Adrenal gland (tissue), 12 donors: ENCODE data around the gene LMBRD1. TPM values are rescaled to one million over a fixed set of nuclear protein-coding genes. Genes with fewer than 3 reads are reported as not detected.
A peak's percentile ranks its signal among the peaks of the same experiment; 100 is the strongest.

Source experiments
- DNase-seq, 7 donors: peaks; one replicate each; pipeline ENCODE4 v3.0.0-alpha.2; 2019 to 2020
- H3K27ac ChIP-seq, 5 donors: fragments of 200-600 bp; sonication (generic) in 4 of 5; 1 replicate in 3 of 5; 2 replicates in 2 of 5; pipeline versions ENCODE4 v1.5.1 to v1.8.0; 2016 to 2020; ENCODE audit warnings: mild to moderate bottlenecking in 1 of 5
- H3K27me3 ChIP-seq: fragments of 200-600 bp; 2 replicates; pipeline ENCODE4 v1.8.0; 2021
- H3K36me3 ChIP-seq, 2 donors: fragments of 200-600 bp; replicated peaks in 1 of 2; 1 replicate in 1 of 2; 2 replicates in 1 of 2; pipeline versions ENCODE4 v1.5.1 to v1.8.0; 2018 to 2022
- H3K4me1 ChIP-seq, 2 donors: fragments of 200-600 bp; replicated peaks in 1 of 2; 1 replicate in 1 of 2; 2 replicates in 1 of 2; pipeline versions ENCODE4 v1.5.1 to v1.8.0; 2018 to 2021
- H3K4me3 ChIP-seq, 4 donors: fragments of 200-600 bp; sonication (generic) in 3 of 4; one replicate each; pipeline ENCODE4 v1.5.1; 2016 to 2018
- H3K9me3 ChIP-seq, 3 donors: fragments of 200-600 bp; sonication (generic) in 1 of 3; replicated peaks in 1 of 3; 1 replicate in 2 of 3; 2 replicates in 1 of 3; pipeline versions ENCODE4 v1.5.1 to v1.8.0; 2016 to 2021
- POLR2A ChIP-seq, 2 donors: fragments of 450-650 bp; IDR thresholded peaks; one replicate each; pipeline ENCODE4 v1.6.1; 2017; ENCODE audit warnings: antibody characterized with exemption in 2 of 2, mild to moderate bottlenecking in 2 of 2, moderate library complexity in 1 of 2
- WGBS, 4 donors: extraction: QIAGEN DNeasy Blood & Tissue Kit in 2 of 4; methylation state at CpG; one replicate each; pipeline versions ENCODE4 v1.1.5 to v1.1.7; 2013 to 2017; 5-methylcytosine and 5-hydroxymethylcytosine counted together
- intact Hi-C, 2 donors: fragments of 100-400 bp; cut with DNase I; formaldehyde crosslinking; loops; one replicate each; pipeline versions ENCODE4 v1.14.1 to v1.15.0; 2022 to 2023
- polyA plus RNA-seq, 3 donors: library from polyadenylated mRNA; stranded (reverse); fragments of 200-250 nt in 2 of 3; fragments of 350-450 nt in 1 of 3; fragmentation: Illumina TruSeq in 1 of 3; extraction: RNeasy Lipid Tissue Mini Kit (QIAGEN cat#74804) in 1 of 3; gene quantifications; one replicate each; pipeline ENCODE4 v1.2.3, GENCODE V29; 2013 to 2014
- total RNA-seq, 9 donors: library from RNA; depleted of rRNA in 4 of 9; stranded (reverse); fragments of >200 nt in 4 of 9; fragments of 120-200 nt in 1 of 9; fragmentation: NEBNext Ultra II Directional in 1 of 9; extraction: Animal tissue kit (Norgen Biotek cat#: 25700) in 1 of 9; gene quantifications; one replicate each; pipeline versions ENCODE4 v1.1.0 to v1.2.4, GENCODE V29; 2013 to 2023
- TF ChIP-seq, protein P1 (sequence below), 6 experiments: fragments of 450-650 bp in 4 of 6; fragments of 200-600 bp in 2 of 6; sonication (generic) in 1 of 6; IDR thresholded peaks; 1 replicate in 5 of 6; 2 replicates in 1 of 6; pipeline versions ENCODE4 v1.5.1 to v1.8.0; 2016 to 2021; ENCODE audit warnings: antibody characterized with exemption in 6 of 6, mild to moderate bottlenecking in 2 of 6, moderate library complexity in 1 of 6
- donor health status: healthy with polysubstance abuse.
- donor health status: Bipolar disorder and iron deficiency.
- donor health status: DM: yes; HTN: yes; CAD: no.
- donor health status: DM: no; HTN: no; CAD: no.
- donor health status: DM: no; HTN: no; CAD: no.
- donor health status: DM: yes; HTN: yes; CAD: no.

LMBRD1 gene
- total and polyA plus RNA-seq, 12 donors: 22.1 to 141 (median 103) TPM

DNA sequence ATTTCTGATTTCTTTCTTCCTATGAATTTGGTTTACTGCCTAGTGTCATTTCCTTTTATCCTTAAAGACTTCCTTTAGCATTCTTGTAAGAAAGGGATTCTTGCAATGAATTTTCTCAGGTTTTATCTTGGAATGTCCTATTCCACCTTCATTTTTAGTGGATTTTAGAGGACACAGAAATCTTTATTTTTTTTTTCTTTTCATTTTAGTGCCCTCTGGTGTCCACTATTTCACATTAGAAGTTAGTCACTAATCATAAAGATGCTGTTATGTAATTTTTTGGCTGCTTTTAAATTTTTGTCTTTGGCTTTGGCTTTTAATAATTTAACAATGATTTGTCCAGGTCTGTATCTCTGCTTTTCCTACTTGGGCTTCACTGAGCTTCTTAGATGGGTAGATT lies 28.1 kb downstream of the LMBRD1 start:
- no peaks in the 10 kb centered on the region for H3K9me3 ChIP-seq
- H3K36me3 ChIP-seq: no peaks in the 10 kb centered on the region
- no peak for DNase-seq
- TF ChIP-seq, protein P1, sequence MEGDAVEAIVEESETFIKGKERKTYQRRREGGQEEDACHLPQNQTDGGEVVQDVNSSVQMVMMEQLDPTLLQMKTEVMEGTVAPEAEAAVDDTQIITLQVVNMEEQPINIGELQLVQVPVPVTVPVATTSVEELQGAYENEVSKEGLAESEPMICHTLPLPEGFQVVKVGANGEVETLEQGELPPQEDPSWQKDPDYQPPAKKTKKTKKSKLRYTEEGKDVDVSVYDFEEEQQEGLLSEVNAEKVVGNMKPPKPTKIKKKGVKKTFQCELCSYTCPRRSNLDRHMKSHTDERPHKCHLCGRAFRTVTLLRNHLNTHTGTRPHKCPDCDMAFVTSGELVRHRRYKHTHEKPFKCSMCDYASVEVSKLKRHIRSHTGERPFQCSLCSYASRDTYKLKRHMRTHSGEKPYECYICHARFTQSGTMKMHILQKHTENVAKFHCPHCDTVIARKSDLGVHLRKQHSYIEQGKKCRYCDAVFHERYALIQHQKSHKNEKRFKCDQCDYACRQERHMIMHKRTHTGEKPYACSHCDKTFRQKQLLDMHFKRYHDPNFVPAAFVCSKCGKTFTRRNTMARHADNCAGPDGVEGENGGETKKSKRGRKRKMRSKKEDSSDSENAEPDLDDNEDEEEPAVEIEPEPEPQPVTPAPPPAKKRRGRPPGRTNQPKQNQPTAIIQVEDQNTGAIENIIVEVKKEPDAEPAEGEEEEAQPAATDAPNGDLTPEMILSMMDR (IDR thresholded peaks at IDR 0.05): peak in 4 of 6 experiments; percentile 7 to 32 (median 27)
- TF ChIP-seq POLR2A (IDR thresholded peaks at IDR 0.05): no peak
- no peak overlapping the region for H3K27ac ChIP-seq
- no peaks in the 10 kb centered on the region for H3K4me1 ChIP-seq
- intact Hi-C loops: no loop called here
- no peak overlapping the region for H3K4me3 ChIP-seq
- no peaks in the 10 kb centered on the region for H3K27me3 ChIP-seq

GRCh38 chr6:69763763-69764162 lies 33.0 kb downstream of the LMBRD1 start:
- no peak overlapping the region for H3K4me3 ChIP-seq
- no peaks in the 10 kb centered on the region for H3K9me3 ChIP-seq
- intact Hi-C loops: no loop called here
- no peak overlapping the region for H3K27ac ChIP-seq
- H3K4me1 ChIP-seq: peaks cover under 1 to 3% of the 10 kb centered on the region in 2 donors
- H3K27me3 ChIP-seq: no peaks in the 10 kb centered on the region
- DNase-seq: no peak
- H3K36me3 ChIP-seq: no peaks in the 10 kb centered on the region
- WGBS, 4 donors: 85 to 97% (median 91%) methylated on average over 3 of the region's 3 CpGs
- TF ChIP-seq, protein P1 (IDR thresholded peaks at IDR 0.05): no peak
- no peak for TF ChIP-seq POLR2A (IDR thresholded peaks at IDR 0.05)

GRCh38 chr6:69761853-69762252 lies 35.0 kb downstream of the LMBRD1 start:
- Histone ChIP-seq H3K27me3 (no peaks in the 10 kb centered on the region), H3K9me3 (no peaks in the 10 kb centered on the region), H3K4me3 (no peak overlapping the region), H3K36me3 (no peaks in the 10 kb centered on the region), H3K4me1 (peaks cover 13 to 16% of the 10 kb centered on the region in 2 donors), H3K27ac (no peak overlapping the region)
- no peak for DNase-seq
- intact Hi-C loops: no loop called here
- TF ChIP-seq, protein P1 (IDR thresholded peaks at IDR 0.05): no peak
- TF ChIP-seq POLR2A (IDR thresholded peaks at IDR 0.05): no peak
- WGBS, 4 donors: 74 to 86% (median 80%) methylated on average over 2 of the region's 2 CpGs

DNA sequence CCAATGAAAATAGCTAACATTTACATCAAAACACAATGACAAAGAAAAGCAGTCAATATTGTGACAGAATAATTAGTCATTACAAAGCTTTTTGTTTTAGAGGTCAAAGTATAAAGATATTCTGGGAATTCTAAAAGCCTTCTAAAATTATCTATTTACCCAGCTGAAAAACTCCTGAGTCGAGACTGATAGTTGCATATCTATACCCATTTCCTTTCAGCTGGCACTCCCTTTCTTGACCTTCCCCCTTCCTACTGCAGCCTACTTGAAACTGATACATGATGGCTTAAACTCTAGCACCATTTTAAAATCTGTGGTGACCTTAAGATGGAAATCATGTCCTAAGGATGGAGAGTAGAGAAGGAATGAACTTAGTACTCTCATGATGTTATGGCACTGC lies 38.6 kb downstream of the LMBRD1 start:
- Histone ChIP-seq H3K4me1 (peaks cover 14 to 17% of the 10 kb centered on the region in 2 donors), H3K4me3 (no peak overlapping the region), H3K36me3 (no peaks in the 10 kb centered on the region), H3K9me3 (no peaks in the 10 kb centered on the region), H3K27ac (peak overlapping the region in 3 of 5 donors; percentile 11 to 52 (median 19)), H3K27me3 (no peaks in the 10 kb centered on the region)
- intact Hi-C loops: no loop called here
- TF ChIP-seq POLR2A (IDR thresholded peaks at IDR 0.05): no peak
- TF ChIP-seq, protein P1 (IDR thresholded peaks at IDR 0.05): no peak
- no peak for DNase-seq
- 4 to 19% (median 15%) methylated on average over 1 of the region's 1 CpG for WGBS, 4 donors
